Eye (tissue), 1 donor: ENCODE measurements around the gene GUCY1A1.
A peak's percentile ranks its signal among the peaks of the same experiment; 100 is the strongest.

Experiments
- DNase-seq: peaks from one replicate; pipeline ENCODE4 v3.0.0-alpha.2; 2015

The GUCY1A1 gene

DNA sequence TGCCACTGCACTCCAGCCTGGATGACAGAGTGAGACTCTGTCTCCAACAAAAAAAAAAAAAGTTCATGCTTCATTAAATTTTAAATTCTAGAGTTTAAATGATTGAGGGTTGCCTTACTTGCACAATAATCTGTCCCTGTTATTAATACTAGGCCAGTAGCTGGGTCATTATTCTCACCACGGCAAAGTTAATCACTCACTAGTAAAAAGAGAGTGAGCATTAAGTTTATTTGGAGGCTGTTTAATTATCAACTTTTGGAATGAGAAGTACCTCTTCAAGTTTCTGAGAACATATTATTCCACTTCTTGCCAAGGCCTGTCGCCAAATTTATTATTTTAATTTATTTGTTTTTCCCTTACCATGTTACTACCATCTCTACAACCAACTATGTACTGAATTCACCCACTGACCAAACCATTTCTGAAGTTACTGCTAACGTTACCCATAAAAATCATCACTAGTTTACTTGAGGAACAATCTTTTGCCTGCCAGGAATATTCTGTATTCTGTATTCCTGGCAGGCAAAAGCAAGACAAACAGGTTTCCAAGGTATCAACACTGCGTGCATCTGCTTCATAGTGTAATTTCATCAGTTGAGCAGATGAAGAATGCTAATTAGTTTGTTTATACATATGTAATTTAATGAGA lies 26.5 kb downstream of the GUCY1A1 start:
- DNase-seq: no peak

DNA sequence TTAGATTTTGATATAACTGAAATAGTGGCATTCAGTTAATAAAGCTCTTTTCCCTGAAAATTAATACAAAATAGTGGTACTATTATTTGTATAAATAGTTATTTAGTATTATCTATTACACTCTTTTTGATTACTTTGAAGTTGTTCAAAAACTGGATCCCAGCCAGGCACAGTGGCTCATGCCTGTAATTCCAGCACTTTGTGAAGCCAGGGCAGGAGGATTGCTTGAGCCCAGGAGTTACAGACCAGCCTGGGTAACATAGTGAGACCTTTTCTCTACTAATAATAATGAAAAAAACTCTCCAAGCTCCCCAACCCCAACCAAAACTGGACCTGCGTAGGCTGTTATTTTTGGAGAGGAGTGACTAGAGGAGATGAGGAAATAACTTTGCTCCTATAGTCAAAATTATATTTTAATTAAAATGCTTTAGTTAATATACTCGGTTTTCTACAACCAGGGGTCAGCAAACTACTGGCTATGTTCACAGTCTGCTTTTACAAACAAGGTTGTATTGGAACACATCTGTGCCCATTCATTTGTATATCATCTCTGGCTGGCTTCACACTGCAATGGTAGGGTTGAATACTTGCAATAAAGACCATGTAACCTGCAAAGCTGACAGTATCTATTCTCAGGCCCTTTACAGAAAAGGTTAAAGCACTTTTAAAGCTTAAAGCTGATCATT lies 27.6 kb downstream of the GUCY1A1 start:
- no peak for DNase-seq

DNA sequence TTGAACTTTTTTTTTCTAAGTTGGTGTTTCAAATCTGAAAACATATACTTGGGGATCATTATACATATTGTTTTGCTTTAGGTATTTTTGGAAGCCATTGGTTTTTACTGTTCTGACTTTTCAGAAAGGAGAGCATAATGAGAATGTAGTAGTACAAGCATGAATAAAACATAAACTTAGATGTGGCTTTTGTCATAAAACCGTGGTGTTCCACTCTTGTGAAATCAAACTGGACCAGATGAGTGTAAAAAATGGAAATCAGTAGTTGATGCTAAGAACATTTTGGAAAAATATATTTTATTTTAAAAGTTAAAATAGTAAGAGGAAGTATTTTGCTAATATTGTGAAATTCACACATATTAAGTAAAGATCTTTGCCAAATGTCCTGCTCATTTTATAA lies 29.6 kb downstream of the GUCY1A1 start:
- DNase-seq: no peak

DNA sequence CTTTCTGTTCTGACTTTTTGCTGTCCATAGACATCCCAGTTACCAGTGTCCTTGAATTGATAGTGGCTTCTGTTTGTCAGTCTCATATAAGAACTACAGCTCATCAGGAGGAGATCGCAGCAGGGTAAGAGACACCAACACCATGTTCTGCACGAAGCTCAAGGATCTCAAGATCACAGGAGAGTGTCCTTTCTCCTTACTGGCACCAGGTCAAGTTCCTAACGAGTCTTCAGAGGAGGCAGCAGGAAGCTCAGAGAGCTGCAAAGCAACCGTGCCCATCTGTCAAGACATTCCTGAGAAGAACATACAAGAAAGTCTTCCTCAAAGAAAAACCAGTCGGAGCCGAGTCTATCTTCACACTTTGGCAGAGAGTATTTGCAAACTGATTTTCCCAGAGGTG lies 30.1 kb downstream of the GUCY1A1 start:
- no peak for DNase-seq

DNA sequence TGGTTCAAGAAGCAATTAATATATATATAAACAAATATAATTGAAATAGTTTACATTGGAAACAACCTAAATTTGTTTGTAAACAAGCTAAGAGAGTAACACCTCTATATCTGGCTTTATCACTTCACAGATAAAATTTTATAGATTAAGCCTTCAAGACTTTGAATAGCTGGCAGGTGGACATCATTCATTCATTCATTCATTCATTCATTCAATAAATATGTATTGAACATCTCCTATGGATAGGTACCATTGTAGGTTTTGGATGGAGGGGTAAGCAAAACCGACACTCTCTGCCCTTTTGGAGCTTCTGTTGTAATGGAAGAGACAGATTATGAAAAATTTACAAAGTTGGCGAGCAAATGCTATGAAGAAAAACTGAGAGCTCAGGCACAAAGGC lies 35.2 kb downstream of the GUCY1A1 start:
- no peak for DNase-seq

DNA sequence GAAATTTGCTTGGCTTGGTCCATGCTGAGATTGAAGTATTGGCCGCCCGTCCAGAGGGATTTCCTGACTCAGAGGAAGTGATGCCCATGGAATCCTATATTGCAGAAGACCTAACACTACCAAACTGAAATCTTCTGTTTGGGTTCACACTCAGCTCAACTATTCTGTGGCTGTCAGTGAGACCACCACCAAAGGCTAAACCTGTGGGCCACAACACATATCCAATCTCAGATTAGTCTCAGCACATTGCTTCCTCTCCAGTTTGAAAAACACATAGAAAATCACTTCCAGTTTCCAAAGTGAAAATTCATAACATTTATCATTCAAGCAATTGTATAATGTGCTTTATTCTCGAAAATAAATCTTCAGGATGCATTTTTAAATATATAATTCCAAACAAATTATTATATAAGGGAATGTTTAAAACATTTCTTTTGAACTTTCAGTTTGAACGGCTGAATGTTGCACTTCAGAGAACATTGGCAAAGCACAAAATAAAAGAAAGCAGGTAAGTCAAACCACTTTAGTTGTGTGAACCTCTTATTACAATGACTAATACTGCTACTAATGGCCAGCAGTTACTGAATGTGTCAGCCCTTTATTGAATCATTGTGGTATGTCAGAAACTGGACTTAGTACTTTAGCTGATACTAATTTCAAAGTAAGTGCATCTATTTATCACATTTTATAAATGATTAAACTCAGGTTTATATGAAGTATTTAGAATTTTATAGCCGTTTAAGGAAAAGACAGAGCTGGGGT lies 37.0 kb downstream of the GUCY1A1 start:
- DNase-seq: no peak

DNA sequence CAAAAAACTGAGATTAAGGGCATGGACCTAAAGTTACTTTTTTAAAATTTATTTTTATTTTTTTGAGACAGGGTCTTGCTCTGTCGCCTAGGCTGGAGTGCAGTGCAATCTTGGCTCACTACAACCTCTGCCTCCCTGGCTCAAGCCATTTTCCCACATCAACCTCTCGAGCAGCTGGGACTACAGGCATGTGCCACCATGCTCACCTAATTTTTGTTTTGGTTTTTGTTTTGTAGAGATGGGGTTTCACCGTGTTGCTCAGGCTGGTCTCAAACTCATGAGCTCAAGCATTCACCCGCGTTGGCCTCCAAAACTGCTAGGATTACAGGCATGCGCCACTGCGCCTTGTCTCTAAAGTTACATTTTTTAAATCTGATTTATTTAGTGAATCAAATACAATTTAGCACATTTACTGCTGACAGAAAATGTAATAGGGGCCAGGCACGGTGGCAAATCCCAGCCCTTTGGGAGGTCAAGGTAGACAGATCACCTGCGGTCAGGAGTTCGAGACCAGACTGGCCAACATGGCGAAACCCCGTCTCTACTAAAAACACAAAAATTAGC lies 38.3 kb downstream of the GUCY1A1 start:
- DNase-seq: no peak

DNA sequence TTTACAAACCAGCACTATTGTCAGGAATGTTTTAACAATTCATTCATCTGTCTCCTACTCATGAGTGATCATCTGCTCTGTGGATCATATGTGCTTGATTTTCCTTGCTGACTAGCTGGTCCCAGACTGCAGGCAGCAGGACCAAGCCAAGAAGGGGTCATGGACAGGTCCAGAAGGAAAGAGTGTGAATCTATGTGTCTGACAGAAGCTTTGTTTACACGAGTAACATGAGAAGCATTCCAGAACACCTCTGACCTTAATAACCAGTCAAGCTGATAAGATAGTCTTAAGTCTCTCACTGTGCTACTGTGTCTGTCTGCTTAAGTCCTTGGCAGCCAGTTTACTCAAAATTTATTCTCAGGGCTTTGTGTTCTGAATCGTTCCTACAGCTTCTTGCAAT lies 39.0 kb downstream of the GUCY1A1 start:
- peak; percentile 87 for DNase-seq

DNA sequence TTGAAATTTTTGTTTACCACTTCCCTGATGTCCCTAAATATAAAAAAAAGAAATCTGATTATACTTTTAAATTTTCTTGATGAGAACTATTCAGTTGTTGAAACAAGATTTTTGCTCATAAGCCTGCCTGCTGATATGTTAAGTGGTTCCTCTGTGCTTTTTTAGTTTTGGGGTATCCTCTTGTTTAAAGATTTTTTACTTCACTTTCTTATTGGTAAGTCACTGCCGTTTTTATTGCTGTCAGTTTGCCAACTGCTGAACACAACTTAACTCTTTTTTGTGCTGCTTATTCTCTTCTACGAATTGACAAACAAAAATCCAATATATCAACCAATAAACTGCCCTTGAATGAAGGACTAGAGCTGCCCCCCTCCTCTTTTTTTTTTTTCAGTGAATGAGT lies 39.5 kb downstream of the GUCY1A1 start:
- DNase-seq: peak; percentile 15

DNA sequence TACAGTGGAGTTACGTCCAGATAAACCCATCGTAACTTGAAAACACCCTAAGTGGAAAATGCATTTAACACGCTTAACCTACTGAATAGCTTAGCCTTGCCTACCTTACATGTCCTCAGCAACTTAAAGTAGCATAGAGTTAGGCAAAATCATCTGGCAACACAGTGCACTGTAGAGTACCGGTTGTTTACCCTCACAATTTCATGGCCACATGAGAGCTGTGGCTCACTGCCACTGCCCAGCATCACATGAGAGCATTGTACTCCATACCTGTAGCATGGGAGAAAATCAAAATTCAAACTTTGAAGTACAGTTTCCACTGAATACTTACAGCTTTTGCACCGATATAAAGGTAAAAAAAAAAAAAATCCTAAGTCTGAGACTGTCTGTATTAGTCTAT lies 40.6 kb downstream of the GUCY1A1 start:
- no peak for DNase-seq

DNA sequence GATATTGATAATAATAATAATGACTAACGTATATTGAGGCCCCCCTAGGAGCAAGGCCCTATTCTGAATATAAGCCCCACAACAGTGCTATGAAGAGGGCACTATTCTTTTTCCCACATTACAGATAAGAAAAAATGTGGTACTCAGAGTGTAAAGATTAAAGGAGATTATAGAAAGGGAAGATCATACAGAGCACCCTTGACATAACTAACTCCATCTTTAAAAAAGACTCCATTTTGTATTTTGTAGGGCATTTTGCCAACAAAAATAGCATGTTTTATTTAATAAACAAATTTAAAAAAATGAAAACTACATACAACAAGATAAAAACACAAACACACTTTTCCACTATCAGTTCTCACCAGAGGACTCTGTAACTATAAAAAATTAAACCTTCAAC lies 42.1 kb downstream of the GUCY1A1 start:
- no peak for DNase-seq

DNA sequence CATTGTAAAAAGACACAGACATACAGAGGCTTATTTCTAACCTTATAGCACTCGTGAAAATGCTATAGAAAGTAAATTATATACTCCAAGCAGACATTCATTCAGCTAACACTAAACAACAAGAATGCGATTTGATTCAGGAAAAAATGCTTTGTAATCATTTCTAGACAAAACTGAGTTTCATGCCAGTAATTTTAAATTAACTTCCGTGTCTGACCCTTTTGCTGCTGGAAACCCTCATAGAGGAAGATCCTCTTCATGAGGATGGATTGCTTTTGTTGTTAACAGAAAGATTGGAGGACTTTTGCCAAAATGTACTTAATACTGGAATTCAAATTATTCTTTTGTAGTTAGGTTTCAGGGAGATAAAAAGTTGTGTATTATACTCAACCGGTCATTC lies 43.3 kb downstream of the GUCY1A1 start:
- no peak for DNase-seq

DNA sequence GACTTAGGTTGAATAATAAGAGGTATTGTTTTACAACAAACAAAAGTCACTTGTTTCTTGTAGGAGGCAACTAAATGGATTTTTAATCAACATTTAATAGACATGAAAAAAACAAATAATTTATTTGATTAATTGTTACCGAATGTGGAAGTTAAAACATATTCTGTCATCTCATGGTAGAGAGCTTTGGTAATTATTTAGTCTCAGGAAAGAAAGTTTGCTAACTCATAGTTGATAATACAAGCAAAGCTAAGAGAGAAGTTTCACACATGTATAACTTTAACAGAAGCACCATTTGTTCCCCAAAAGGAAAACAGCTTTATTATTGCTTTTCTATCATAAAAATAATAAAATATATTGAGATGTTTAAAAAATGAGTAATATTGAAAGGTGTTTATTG lies 44.9 kb downstream of the GUCY1A1 start:
- no peak for DNase-seq

DNA sequence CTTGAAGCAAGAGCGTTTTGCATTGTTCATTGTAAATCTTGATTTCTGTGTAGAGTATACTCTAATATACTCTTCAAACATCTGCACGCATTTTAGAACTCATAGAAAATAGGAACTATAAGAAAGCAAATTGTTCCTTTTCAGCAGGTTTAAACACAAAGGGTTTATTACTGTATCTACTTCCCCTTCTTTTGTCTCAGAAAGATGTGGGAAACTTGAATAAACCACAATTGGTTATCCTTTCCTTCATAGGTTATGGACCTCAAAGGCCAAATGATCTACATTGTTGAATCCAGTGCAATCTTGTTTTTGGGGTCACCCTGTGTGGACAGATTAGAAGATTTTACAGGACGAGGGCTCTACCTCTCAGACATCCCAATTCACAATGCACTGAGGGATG lies 46.2 kb downstream of the GUCY1A1 start:
- DNase-seq: no peak

DNA sequence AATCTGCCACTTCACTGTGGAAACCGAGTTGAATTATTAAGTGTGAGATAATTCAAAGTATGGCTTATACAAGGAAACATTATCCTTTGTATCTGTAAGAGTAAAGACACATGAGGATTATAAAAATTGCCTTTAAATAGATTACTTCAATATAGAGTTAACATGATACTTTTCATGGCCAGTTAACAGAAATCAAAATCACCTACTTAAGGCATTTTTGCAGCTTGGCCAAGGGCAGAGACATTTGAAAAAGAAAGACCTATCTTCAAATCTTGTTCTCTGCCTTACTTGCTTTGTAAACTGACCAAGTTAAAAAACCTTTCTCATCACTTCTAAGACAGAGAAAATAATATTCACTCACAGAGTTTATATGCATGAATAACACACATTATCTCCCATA lies 47.3 kb downstream of the GUCY1A1 start:
- DNase-seq: no peak

DNA sequence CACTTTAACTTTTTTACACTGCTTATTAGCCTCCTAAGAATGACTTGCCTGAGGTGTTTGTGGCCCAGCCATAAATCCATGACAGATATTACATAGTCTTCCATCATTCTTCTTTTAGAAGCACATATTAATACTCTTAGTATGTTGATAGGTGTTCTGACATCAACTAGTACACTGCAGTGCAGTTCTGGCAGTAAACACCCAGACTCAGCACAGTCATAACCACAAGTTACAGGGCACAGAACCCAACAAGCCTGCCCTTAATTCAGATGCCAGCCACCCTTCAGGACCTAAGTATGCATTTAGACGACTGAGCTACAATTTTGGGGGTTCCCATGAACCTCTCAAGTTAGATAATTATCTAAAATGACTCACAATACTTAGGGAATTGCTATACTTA lies 55.7 kb downstream of the GUCY1A1 start:
- DNase-seq: no peak

DNA sequence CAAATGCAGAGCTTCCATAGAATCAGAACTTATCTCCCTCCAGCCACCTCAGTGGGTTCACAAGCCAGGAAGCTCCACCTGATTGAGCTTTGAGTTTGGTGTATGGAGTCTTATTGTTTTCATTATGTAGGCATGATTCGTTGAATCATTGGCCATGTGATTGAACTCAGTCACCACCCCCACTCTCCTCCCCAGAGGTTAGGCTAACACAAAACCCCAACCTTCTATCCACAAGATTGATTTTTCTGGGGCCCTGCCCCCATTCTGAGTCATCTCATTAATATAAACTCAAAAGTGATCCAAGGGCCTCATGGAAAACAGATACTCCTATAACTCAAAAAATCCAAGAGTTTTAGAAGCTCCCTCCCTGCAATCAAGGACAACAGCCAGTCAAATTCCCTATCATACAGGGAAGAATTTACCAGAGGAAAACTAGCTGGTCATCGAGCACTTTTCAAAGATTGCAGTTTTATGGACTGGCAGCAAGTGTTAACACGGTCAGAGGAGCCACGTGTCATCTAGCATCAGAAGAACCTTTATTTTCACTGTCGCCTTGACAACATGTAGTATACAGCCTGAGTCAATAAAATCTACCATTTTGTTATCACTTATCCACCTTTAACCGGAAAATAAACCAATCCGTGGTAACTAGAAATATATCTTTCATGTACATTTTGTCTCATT lies 56.3 kb downstream of the GUCY1A1 start:
- DNase-seq: no peak

DNA sequence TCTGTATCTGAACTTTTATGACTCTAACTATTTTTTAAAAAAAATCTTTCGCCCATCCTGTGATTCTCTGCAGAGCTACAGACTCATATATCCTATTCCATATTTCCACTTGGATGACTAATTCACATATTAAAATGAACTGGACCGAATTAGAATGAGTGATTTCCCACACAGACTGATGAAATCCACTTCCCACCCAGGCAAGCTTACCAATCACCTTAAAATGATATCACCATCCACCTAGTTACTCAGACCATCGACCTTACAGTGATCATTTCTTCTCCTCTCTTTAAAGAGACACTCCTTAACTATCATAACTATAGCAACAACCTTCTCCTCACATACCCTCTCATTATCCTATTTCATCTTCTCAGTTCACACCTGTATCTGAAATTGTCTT lies 58.1 kb downstream of the GUCY1A1 start:
- DNase-seq: no peak

DNA sequence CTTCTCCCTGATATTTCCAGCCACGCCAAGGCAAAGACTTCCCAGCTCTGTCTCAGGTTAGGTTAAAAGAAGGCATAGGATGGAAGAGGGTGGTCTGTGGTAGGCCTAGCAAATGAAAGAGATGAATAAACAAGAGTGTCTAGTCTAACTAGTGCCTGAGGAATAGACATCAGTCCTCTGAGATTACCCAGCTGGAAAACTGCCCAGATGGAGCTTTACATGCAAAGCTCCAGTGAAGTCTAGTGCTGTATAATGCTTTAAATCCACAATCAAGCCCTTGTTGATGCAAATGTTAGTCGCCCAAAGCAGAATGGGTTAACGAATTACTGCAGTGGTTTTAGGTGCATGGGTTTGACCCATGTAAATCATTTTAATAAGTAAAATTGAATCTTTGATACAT lies 67.4 kb downstream of the GUCY1A1 start:
- peak; percentile 31 for DNase-seq

DNA sequence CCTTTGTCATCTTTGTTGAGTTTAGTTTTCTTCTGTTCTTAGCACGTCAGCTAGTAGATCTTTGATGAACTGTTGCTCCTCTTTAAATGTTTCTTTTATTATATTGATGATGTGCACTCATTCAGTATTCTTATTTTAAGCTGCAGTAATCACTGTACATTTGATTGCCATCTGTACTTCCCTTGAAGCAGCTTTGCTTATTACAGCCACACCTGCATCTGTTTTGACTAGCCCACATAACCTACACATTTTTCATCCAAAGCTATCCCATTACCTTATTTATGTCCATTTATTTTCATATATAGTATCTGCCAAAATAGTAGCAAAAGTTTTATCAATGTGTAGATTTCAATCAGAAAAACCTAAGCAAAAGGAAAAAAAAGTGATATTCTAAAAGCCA lies 68.3 kb downstream of the GUCY1A1 start:
- no peak for DNase-seq

DNA sequence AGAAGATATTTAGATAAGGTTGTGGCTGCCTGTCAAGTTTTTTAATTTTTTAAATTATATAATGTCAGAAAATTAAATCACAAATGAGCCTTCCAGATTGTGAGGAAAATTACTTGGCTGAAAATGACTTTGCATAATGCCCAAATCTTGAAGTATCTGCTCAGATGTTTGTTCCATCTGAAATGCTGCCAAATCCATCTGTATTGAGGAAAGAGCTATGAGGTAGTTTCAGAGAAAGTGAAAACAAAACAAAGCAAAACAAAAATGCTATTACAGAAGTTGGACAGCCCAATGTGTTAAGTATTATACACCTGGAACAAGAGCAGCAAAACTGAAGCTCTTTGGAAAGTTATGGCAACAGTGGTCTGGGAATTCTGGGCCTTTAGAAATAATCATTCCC lies 68.8 kb downstream of the GUCY1A1 start:
- peak; percentile 38 for DNase-seq

DNA sequence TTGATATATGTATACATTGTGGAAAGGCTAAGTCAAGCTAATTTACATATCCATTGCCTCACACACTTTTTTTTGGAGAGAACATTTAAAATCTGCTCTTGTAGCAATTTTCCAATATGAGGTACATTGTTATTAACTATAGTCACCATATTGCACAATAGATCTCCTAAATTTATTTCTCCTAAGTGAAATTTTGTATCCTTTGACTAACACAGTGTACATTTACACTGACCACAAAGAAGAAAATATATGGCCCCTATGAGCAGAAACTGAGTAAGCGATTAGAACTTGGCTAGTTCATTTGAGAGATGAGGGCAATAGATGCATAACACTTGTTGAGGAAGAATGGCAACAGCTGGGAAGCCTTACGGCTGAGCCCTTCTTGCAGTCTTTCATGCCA lies 71.9 kb downstream of the GUCY1A1 start:
- no peak for DNase-seq

DNA sequence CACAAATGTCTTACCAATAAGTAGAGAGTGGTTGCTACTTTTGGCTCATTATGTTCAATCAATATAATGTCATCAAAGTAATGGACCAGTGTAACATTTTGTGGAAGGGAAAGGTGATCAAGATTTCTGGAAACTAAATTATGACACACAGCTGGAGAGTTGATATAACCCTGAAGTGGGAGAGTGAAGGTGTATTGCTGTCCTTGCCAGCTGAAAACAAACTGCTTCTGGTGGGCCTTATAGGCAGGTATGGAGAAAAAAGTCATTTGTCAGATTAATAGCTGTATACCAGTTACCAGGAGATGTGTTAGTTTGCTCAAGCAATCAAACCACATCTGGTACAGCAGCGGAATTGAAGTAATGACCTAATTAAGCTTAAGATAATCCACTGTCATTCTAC lies 74.9 kb downstream of the GUCY1A1 start:
- no peak for DNase-seq
